GM13976 (cell line): ENCODE data around the gene CPHXL.

Experiments
- DNase-seq: peaks from one replicate; pipeline ENCODE4 v3.0.0; 2012; ENCODE audit warnings: low spot score
- in situ Hi-C: fragments of 300-500 bp; cut with MboI; formaldehyde crosslinking; loops from one replicate; pipeline ENCODE4 v1.12.0; 2022; ENCODE audit warnings: low sequenced_read_pairs, mixed read lengths, inconsistent platforms; ENCODE audit not compliant: unreplicated experiment
- TF ChIP-seq, protein P1 (sequence below): IDR thresholded peaks from 2 replicates; pipeline ENCODE4 v1.5.1; 2012; ENCODE audit warnings: borderline replicate concordance, mild to moderate bottlenecking; ENCODE audit not compliant: insufficient read depth; ENCODE audit errors: extremely low read depth, missing control alignments, control extremely low read depth

Gene CPHXL

DNA sequence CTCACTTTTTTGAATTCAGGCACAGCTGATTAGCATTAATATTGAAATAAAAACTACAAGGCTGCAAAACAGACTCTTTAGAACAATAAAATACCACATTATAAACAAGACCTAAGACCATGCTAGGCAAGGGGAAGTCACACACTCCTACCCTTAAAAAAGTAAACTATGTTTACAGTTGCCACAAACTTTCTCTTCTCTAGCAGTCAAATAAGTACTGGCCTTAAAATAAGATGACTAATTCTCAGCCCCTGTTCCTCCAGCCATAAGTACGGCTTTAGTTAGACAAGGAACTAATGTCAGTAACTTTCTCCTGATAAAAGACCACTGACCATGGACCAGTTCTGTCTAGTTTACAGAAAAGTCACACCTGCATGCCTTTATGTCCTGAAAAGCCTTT is 19.5 kb upstream of the CPHXL start:
- in situ Hi-C loops: no loop called here
- TF ChIP-seq, protein P1, sequence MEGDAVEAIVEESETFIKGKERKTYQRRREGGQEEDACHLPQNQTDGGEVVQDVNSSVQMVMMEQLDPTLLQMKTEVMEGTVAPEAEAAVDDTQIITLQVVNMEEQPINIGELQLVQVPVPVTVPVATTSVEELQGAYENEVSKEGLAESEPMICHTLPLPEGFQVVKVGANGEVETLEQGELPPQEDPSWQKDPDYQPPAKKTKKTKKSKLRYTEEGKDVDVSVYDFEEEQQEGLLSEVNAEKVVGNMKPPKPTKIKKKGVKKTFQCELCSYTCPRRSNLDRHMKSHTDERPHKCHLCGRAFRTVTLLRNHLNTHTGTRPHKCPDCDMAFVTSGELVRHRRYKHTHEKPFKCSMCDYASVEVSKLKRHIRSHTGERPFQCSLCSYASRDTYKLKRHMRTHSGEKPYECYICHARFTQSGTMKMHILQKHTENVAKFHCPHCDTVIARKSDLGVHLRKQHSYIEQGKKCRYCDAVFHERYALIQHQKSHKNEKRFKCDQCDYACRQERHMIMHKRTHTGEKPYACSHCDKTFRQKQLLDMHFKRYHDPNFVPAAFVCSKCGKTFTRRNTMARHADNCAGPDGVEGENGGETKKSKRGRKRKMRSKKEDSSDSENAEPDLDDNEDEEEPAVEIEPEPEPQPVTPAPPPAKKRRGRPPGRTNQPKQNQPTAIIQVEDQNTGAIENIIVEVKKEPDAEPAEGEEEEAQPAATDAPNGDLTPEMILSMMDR: no peak
- DNase-seq: no peak

DNA sequence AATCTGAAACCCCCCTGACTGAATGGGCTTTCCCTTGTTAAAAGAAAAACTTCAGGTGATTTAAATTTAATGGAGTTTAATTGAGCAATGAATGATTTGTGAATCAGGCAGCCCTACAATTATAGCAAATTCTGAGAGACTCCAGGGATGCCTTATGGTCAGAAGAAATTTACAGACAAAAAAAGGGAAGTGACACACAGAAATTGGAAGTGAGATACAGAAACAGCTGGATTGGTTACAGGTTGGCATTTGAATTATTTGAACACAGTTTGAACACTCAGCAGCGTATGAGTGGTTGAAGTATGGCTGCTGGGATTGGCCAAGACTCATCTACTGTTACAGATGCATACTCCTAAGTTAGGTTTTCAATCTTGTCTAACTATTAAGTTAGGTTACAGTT is 19.0 kb upstream of the CPHXL start:
- TF ChIP-seq, protein P1: no peak
- DNase-seq: no peak
- in situ Hi-C loops: no loop called here

DNA sequence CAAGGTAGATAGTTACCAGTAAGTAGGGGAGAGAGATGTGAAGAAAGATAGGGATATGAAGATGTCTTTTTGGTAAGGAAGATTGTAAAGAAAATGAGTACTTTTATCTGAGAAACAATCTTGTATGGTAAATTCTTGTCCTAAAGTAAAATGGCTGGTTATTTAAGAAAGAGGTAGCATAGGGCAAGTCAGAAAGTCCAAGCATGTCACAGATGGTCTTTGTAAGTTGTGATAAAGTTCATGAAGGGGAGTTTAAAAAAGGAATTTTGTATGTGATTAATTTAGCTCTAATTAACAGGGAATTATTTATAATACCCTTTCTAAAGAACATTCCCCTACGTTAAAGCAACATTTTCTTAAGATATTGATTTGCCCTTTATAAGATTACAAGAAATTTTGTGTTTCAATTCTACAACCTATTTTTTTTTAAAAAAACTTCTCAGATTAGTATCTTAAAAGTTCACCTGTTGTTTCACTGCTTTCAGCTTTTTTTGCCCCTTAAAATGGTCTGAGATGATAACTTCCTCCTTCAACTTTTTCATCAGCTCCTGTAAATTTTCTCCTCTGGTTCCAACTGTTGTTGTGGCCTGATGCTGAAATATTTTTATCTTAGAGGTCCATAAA is 16.2 kb upstream of the CPHXL start:
- no peak for DNase-seq
- TF ChIP-seq, protein P1: no peak

DNA sequence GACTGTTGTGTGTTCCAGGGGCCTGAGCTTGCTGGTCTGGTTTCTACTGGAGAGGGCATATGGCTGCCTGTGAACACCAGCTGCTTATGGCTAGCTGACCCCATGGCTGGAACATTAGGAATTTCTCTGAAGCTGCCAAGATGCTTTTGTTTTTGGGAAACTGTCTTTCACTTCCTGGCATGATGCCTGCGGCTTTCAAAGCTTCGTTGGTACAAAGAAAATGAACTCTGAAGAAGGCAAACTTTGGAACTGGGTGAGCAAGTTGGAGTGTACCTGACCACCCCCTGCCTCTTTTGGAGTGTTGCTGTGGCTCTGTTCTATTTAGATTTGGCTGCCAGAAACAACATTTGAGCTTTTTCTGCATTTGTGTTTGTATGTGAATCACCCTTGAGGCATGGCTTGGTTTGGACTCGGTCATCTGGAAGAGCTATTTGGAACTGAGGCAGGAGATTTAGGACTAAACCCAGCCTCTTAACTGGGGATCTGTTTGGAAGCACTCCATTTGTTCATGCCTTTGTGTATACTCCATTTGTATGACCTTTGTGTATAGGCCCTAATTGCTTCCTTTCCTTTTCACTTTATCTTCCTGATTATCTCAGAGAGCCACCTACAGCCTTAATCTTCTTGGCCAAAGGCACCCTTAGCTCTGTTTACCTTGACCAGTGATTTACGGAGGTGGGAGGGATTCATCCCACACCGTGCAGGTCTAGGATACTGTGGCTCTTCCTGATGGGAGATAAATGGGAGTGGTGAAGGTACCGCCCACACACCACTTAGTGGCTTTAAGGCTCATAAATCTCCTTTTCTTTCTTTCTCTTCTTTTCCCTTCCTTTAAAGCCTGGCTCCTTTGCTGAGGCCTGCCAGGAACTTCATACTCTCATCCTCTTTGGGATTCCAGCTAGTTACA is 7.3 kb upstream of the CPHXL start:
- no peak for DNase-seq
- TF ChIP-seq, protein P1: no peak
- in situ Hi-C loops: no loop called here

More for the DNA sequence above, 16.2 kb upstream of the CPHXL start:
- in situ Hi-C loops: no loop called here

DNA sequence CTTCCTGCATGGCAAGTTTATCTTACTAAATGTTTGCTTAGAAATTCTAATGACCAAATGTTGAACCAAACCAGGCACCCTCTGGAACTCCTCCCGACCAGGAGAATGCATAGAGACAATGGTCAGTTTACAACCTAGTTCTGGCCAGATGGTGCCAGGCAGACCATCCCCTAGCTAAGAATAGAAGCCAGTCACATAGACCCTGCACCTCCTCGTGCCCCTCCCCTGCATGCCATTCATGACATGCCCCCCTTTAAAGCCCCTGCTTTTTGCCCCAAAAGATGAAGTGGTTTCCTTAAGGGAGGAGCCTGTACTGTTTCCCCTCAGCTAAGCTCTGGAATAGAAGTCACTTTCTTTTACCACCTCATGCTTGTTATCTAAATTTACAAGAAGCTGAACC is 6.6 kb upstream of the CPHXL start:
- TF ChIP-seq, protein P1: no peak
- DNase-seq: no peak
- in situ Hi-C loops: no loop called here

DNA sequence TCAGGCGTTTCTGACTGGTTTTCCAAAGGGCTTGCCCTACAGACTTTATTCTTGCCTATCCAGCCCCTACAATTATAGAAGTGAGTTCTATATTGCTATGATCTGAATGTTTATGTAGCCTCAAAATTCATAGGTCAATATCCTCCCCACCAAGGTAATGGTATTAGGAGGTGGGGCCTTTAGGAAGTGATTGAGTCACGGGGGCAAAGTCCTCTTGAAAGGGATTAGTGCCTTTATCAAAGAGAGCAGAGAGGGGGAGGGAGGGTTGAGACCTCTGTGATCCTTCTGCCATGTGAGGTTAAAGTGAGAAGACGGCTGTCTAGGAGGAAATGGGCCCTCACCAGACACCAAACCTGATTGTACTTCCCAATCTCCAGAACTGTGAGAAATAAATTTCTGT is 931 bp upstream of the CPHXL start:
- in situ Hi-C loops: no loop called here
- TF ChIP-seq, protein P1: no peak
- no peak for DNase-seq
